ENCODE results near the gene FAM135A.
"Not testable (repeated sequence)": the region's sequence is repeated elsewhere in the genome, so short reads cannot be mapped to it uniquely, and the experiment has no call there.

FAM135A gene

DNA sequence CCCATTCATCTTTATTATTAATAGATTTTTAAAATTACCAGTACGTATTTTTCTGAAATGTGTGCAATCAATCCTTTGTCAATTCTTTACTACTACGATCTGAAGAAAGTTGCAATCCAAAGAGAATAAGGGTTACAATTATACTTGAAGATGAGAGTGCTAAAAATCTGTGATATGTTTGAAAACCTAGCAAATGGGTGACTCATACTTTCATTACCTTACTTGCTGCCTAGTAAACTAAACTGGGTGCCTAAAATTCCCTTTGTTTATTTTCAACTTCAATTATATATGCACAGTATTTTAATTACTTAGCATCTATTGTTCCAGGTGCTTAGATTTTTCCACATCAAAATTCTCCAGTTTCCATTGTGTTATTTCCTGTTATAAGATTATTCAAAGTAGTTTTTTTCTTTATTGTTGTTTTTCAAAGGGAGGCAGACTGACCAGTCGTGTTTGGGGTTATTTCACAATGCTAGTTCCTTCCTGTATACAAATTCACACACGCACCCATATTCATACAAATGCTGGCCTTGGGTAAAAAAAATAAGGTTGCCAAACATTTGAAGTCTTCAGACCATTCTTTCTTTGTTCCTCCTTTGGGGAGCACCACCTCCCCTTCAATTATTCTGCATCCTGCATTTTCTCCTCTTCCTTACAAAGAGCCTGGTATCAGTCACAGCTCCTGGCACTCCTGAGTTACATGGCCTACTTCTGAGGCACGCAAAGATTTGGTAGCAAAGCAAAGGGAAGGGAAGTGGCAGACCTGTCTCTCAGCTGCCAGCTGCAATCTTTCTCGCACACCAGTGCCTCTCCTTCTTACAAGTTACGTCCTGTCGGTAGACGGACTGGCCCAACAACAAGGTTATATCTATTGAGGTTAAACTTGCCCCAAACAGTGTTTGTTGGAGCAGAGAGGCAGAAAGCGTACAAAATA lies 16.2 kb upstream of the FAM135A start:
- no peak for DNase-seq

DNA sequence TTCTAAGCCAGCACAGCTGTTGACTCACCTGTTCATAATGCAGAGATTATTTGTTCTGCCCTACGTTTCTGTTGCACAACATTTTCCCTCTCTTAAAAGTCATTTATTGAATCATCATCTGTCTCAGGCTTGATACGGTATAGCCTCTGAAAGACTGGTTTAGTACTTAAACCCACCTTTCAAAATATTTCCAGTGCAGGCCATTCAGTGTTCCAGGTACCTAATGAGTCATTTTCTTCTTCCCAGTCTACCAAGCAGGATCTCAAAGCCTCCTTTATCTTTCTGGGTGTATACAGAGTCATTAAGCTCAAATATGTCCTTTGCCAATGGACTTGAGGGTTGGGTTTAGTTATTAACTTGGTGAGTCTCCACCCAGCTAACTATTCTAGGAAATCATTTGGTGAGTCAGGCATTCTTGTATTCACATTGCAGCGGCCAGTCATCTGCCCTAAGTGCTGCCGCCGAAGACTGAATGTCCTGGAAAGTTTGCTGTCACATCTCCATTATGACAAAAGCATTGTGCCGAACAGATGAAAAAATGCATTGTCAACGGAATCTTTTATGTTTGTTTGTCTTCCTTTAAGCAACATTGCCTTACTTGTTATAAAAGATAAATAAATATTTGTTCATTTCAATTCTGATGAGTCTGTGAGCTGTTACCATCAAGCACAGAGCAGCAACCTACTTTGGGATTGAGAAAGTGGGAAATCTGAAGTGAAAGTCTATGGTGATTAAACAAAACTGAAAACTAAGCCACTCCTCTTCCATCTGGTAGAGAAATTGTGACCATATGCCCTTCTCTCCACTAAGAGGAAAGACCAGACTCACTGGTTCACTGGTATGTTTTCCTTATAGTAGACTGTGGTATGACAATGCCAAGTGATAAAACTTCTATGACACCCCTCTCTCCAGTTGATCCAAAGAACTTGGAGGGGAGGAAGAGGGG lies 14.3 kb upstream of the FAM135A start:
- no peak for DNase-seq

DNA sequence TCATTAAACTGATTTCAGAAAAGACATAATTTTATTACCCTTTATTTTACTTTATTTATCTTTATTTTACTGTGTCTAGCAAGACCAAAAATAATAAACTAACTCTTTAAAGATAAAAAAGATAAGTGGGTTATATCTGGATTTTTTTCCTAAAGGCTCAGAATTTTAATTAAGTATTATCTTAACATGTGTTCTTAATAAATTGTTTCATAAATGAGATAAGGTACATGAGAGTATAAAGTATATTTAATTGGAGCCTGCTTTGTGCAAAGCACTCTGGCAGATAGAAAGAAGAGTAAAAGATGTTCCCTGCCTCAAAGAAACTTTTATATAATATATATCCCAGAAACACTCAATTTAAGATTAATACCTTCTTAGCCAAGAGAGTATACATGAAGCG lies 8.7 kb upstream of the FAM135A start:
- no peak for DNase-seq

DNA sequence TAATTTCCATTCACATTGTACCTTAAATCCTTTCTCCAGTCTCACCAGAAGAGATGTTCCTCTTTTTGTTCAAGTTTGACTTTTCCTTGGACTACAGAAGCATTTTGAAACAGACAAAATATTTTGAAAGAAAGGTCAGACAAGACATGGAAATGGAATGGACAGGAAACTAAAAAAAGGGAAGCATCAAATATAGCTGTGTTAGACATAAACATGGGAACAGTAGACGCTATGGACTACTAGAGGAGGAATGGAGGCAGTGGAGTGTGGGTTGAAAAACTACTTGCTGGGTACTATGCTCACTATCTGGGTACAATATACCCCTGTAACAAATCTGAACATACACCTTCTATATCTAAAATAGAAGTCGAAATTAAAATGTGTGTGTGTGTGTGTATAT lies 4.1 kb upstream of the FAM135A start:
- DNase-seq: no peak

DNA sequence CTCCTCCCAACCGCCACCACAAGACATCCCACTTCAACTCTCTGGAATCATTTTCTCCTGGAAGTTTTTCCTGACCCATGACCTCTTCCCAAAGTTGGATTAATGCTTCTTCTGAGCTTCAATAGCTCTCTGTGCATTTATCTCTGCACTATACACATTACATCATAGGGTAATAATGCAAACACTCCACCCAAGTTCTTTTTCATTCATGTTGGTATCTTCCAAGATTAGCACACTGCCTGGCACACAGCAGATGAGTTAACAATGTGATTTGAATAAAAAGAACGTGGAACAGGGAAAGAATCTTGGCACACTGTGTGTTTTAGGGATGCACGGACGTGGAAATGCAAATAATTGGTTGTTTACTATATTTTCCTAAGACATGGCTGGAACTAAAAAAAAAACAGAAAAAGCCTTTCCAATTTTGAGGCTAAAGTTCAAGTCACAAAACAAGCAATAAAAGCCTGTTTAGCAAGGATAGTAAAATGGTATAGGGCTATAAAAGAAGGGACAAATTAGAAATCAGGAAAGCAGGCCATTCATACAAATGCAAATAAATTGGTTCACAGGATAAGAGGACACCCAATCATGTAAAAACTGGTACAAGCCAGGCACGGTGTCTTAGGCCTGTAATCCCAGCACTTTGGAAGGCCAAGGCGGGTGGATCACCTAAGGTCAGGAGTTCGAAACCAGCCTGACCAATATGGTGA lies 1.6 kb upstream of the FAM135A start:
- no peak for DNase-seq

DNA sequence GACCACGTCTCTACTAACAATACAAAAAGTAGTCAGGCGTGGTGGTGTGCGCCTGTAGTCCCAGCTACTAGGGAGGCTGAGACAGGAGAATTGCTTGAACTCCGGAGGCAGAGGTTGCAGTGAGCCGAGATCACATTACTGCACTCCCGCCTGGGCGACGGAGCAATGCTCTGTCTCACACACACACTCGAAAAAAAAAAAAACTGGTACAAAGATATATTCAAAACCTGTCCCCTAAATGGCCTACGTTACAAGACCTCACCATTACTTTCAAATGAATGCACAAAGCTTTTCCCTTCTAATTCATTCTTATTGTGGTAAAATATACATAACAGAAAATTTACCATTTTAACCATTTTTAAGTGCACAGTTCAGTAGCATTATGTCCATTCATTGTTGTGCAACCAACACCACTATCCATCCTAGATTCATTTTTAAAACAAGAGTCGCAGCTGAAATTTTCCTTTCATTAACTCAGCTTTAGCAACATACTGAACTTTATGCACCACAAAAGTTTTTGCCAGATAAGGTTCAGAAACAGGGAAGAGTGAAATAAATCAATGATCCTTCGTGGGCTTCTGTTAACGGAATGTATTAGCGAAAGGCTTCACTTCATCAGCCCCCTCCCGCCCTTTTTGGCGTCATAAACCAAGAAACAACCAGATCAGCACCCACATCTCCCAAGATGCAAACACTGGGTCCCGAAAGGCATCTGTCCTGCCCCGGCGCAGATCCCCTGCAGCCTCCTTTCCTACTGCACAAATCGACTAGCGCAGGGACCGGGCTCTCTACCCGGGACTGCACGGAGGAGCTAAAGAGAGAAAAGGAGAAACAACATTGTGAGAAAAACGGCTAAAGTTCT lies 825 bp upstream of the FAM135A start:
- DNase-seq: no peak

DNA sequence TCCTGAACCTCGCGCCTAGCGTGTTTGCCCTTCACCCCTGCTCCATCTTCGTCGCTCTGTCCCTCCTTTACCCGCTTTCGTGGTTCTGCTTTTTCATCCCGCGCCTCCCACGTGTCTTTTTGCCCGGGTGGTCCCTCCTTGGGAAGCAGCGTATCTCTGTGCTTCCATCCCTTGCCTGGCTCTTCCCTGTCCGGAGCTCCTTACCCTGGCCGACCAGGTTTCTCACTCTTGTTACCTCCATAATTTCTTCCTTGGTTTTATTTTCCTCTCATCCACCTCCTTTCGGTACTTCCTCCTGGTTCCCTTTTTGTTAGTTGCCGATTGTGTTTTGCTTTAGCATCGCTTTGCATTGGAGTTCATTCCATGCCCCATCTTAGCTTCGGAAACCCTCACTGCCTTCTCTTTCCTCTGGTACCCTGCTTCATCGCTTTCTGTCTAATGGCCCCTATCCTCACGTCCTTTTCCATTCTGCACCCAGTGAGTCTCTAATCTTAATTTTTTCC lies 735 bp downstream of the FAM135A start:
- peak; percentile 11 for DNase-seq

DNA sequence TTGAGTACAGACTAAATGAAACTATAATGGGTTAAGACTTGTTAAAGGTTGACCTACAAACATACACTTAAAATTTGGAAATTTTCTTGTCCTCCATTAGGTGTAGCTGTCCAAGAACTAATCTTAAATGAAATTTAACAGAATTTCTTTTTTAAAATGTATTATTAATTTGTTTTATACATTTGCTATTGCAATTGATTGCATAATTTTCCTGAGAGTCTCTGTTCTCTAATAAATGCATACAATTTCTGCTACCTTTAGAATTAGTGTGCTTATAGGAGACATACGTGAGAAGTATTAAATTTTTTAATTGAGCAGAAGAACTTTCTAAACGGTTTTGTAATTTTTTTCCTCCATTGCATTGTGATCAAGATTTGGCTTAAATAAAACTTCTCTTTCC lies 1.5 kb downstream of the FAM135A start:
- no peak for DNase-seq

DNA sequence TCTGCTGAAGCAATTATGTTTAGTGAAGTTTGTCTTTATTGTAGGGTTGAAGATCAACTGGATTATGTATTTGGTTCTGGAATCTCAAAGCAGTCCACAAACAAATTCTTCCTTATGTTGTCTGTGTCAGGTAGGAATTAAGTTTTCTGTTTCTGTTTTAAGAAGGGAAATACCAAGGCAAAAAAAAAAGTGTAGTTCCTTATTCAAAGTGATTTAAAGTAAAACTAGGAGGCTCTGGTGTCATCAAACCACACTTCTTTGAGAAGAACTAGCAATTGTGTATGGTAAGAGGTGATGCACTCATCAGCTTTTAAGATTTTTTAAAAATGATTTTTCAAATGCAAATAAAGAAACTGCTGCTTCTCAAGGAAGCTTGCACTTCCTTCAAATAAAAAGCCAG lies 1.9 kb downstream of the FAM135A start:
- no peak for DNase-seq

DNA sequence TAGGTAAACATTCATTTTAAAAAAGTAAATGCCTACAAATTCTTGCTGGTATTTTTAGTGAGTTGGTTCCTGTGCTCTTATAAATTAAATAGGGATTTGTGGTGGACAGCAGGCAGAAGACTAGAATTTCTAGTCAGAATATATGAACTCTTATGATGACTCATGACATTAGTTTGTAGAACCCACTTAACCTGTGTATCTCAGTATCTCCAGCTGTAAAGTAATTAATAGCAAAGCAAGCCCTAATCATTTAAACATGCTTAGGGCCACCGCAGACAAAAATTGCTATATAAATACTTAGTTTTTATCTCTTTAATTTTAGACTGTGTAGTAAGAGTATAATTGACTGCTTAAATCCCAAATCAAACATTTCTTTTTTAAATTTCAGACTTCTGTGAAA lies 2.4 kb downstream of the FAM135A start:
- DNase-seq: no peak

DNA sequence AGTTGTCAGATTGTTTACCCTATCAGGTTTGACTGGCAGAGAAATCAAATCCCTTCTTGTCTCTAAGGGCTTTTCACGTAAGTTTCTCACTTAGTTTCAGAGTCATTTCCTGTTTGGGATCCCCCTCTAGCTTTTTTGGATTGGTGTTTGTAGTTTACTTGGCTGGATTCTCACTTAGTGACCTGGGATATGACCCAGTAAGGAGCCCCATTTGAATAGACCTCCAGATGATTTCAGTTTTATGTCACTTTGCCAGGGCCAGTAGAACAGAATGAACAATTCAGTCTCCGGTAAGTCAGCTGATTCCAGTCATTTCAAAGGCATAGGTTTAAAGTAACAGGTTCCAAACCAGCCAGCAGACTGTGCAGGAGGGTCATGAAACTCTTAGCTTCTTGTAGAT lies 8.2 kb downstream of the FAM135A start:
- DNase-seq: no peak

DNA sequence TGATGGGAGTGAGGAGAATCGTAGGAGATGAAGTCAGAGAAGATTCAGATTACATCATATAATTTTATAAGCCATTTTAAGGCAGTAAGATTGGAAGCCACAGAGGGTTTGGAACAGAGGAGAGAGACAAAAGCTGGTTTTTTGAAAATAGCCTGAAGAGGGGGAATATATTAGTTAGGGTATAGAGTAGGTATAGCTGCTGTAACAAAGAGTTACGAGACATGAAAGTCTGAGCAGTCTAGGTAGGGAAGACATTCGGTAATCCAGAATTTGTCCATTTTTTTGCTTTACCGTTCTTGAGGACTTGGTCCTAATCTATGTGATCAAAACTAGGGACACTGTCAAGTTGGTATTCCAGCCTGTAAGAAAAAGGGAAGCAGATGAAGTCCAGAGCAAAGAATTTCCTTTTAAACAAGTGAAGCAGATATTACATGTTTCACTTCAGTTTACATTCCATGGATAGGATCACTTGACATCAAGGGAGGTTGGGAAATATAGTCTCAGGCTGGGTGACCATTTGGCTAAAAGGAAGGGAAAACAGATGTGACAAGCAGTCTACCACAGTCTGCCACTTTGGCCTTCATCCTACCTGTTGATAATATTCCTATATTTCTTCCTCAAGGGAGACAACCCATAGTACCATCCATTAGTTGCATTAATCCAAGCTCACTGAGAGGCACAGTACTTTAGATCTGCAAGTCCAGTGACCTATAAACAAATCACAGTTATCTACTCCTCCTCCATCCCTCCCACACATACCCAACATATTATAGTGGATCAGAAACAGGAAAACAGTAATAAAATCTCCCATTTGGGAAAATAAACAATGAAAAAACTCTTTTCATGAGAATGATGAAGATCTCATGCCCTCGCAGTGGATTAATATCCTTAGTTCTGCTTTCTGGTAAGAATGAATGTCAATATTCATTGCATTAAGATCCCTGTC lies 10.2 kb downstream of the FAM135A start:
- DNase-seq: no peak

DNA sequence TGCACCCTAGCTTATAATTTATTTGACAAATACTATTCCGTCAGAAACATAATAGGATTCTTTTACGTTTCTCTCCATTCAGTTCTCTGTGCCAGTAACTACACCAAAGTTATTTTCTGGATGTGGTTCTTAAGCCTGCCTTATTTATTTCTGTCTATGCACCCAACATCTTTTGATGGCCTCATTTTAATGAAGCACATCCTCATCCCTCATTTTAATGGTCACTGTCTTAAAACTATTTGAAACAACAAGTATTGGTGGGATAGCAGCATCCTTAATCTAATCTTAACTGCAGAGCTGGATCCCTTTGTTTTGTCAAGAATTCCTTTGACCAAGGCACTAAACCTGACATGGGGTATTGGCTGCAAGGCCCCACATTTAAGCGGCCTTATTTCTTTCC lies 11.0 kb downstream of the FAM135A start:
- DNase-seq: no peak

DNA sequence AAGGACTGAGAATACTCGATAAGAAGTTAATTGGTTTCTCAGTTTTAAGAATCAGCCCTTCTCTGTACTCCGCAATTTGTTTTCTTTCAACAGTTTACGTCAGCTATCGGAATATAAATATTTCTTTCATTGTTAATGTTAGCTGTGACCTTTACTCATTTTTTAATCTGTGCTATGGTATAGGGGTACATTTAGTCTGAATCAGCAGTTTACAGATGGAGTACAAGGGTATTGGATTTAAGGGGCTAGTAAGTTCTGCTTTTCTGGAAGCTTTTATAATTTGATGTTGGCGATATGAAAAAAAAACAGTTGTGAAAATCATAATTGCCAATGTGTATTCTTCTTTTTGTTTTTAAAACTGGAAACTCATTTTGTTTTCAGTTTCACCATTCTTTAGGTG lies 23.0 kb downstream of the FAM135A start:
- DNase-seq: no peak

DNA sequence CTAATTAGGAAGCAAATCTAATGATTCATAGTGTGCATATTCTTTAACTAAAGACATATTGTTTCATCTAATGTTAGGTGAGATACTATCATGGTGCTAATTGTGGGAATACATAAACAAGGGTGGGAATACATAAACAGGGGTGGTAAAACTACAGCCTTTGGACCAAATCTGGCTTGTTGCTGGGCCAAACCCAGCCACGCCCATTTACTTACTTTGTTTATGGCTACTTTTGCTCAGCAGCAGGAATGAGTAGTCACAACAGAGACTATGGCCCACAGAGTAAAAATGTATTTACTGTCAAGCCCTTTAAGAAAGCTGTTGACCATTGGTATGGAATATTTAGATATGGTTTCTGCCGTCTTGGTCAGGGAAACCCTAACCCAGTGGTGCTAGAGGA lies 31.7 kb downstream of the FAM135A start:
- DNase-seq: no peak

DNA sequence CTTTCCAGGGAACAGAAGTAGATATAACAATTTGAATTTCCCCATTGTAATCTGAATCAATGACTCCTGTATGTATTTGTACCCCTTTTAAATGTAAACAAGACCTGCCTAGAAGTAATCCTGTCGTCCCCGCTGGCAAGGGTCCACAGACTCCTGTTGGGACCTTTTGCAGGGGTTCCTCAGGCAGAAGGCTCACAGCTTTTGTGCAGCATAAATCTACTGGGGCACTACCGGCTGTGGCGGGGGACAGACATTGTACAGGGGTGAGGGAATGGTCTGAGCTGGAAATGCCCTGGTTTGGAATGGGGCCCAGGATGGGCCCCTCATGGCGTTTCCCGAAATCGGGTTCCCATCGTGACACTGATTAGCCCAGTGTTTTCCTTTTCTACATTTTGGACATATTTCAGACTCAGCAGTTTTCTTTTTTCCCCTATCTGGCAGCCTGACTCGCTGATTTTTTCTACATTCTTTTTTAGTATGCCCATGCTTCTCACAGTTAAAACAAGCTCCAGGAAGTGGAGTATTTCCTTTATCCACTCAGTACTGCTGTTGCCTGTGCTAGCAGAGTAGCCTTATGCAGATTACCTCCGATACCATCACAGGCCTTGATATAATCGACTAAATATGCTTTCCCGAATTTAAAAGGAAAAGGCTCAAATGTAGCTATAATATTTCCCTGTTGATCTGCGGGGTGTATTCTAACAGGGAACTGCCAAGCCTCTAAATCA lies 34.2 kb downstream of the FAM135A start:
- not testable (repeated sequence) for DNase-seq

DNA sequence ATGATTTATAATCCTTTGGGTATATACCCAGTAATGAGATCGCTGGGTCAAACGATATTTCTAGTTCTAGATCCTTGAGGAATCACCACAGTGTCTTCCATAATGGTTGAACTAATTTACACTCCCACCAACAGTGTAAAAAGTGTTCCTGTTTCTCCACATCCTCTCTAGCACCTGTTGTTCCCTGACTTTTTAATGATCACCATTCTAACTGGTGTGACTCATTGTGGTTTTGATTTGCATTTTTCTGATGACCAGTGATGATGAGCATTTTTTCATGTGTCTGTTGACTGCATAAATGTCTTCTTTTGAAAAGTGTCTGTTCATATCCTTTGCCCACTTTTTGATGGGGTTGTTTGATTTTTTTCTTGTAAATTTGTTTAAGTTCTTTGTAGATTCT lies 40.6 kb downstream of the FAM135A start:
- not testable (repeated sequence) for DNase-seq

DNA sequence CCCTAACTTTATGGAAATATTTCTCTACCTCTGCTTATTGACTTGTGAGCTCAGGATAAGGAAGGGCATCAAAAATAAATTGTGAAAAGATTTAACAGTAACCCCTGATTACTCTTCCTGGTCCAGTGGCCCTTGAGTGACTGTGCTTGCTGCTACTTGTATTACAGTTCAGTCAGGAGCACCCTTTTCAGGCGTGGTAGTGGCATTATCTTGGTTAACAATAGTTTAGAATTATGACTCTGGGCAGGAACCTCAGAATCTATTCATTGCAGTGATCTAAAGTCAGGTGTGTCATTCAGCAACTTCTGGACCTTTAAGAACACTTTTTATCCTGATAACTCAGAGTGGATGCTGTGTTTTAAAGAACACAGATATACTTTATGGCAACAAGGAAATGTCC lies 43.4 kb downstream of the FAM135A start:
- no peak for DNase-seq

DNA sequence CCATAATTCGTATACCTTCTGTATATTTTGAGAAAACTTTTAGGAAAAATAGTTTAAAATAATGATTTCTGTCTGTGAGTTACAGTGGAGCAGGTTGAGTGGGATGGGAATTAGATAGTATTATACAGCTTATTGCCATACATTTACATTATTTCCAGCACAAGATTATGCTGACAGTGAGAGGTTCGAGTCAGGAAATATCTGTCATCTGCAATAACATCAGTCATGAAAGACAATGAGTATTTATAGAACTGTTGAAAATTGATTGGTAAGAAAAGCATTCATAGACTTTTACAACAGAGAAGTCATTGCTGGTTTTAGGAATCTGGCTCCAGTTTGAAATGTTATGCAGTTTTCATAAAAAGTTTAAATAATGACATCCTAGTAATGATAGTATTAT lies 45.9 kb downstream of the FAM135A start:
- DNase-seq: no peak

DNA sequence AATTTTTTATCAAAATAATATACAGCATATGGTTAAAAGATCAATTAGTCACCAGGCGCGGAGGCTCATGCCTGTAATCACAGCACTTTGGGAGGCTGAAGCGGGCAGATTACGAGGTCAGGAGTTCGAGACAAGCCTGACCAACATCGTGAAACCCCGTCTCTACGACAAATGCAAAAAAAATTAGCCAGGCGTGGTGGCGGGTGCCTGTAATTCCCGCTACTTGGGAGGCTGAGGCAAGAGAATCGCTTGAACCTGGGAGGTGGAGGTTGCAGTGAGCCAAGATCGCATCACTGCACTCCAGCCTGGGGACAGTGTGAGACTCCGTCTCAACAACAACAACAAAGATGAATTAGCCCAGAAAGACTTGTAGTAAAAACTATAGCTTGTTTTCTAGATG lies 46.4 kb downstream of the FAM135A start:
- DNase-seq: not testable (repeated sequence)

Measured in CD4-positive, alpha-beta T cell treated with Interleukin-10 for 1 hour (primary cell).